AG10803 (cell line): ENCODE results near the gene C4orf36.
A peak's percentile ranks its signal among the peaks of the same experiment; 100 is the strongest.

Source experiments
- DNase-seq: peaks from one replicate; pipeline ENCODE4 v3.0.0; 2010; ENCODE audit warnings: low read depth
- H3K4me3 ChIP-seq: 2 replicates; pipeline ENCODE4 v1.5.1; 2011; ENCODE audit warnings: mild to moderate bottlenecking, low read length, control low read depth
- TF ChIP-seq, protein P1 (sequence below): conservative IDR thresholded peaks from 2 replicates; pipeline ENCODE4 v1.5.1; 2011; ENCODE audit warnings: mild to moderate bottlenecking, low read length, control low read depth, inconsistent platforms

The C4orf36 gene

DNA sequence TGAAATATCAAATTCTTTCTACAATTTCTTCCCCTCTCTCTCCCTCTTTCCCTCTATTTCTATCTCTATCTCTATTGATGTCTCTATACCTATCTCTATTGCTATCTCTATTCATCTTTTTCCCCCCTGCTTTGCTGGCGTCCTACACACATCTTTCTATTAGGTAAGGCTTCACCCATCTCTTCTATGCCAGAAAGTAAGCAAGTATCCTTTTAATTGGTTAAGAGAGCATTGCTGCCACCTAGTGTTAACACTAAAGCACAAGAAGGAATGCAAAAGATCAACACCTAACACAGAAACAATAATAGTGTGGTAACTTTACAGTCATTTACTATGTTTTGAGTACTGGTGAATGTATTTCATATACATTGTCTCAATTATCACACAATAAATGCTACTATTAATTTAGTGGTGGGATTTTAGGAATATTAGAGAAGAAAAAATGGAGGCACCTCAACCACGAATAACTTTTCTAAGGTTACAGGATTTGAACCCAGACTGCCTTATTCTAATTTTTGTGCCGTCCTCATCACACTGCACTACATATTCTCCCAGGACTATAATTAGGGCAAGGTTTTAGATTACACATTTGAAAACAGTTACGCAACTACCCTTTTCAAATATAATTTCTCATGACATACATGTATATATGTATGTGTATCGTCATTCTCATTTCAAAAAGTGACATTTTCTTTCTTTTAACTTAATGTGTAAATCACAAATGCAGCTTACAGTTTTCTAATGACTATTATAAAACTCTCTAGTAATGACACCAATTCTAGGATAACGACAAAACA, 3.7 kb upstream of the C4orf36 start:
- DNase-seq: peak; percentile 77
- TF ChIP-seq, protein P1, sequence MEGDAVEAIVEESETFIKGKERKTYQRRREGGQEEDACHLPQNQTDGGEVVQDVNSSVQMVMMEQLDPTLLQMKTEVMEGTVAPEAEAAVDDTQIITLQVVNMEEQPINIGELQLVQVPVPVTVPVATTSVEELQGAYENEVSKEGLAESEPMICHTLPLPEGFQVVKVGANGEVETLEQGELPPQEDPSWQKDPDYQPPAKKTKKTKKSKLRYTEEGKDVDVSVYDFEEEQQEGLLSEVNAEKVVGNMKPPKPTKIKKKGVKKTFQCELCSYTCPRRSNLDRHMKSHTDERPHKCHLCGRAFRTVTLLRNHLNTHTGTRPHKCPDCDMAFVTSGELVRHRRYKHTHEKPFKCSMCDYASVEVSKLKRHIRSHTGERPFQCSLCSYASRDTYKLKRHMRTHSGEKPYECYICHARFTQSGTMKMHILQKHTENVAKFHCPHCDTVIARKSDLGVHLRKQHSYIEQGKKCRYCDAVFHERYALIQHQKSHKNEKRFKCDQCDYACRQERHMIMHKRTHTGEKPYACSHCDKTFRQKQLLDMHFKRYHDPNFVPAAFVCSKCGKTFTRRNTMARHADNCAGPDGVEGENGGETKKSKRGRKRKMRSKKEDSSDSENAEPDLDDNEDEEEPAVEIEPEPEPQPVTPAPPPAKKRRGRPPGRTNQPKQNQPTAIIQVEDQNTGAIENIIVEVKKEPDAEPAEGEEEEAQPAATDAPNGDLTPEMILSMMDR: peak; percentile 83
- no peak overlapping the region for H3K4me3 ChIP-seq

DNA sequence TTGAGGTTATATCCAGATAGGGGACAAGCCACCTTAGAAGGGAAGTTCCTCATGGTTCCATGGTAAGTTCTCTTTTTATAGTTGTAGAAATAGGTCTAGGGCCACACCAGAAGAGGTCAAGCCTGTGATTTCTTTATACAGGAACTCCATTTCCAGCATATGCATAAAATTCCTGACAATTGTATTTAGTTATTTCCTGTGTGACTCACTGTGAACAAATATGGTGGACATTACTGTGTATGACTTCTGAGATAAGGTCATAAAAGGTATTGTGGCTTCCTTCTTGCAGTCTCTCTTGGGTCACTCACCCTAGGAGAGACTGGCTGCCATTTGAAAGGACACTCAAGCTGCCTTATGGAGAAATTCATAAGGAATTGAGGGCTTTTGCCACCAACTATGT, 2.2 kb upstream of the C4orf36 start:
- no peak overlapping the region for H3K4me3 ChIP-seq
- TF ChIP-seq, protein P1: no peak
- peak; percentile 20 for DNase-seq

DNA sequence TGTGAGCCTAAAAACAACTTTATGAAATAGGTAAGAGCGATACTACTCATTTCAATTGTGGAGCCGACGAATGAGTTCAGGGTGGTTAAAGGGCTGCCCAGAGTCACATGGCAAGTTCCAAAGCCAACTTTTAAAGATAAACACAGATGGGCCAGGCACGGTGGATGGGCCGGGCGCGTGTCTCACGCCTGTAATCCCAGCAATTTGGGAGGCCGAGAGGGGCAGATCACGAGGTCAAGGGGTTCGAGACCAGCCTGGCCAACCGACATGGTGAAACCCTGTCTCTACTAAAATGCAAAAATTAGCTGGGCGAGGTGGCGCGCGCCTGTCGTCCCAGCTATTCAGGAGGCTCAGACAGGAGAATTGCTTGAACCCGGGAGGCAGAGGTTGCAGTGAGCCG, 914 bp upstream of the C4orf36 start:
- no peak for DNase-seq
- TF ChIP-seq, protein P1: no peak
- H3K4me3 ChIP-seq: no peak overlapping the region

DNA sequence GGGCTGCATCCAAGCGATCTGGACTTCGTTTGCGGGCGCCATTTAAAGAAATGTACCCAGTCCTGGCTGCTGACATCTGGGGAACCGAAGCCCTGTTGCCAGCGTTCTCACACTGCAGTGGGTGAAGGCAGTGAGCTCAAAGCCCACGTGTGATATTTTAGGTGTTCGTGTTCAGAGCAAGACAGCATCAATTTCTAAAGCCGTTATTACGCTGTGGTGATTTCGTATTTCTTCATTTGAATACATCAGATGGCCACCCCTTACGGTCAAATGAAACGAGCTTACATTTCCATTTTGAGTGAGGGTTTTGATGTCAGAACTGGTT, 376 bp upstream of the C4orf36 start:
- no peak for DNase-seq
- H3K4me3 ChIP-seq: peak overlapping the region; percentile 68
- TF ChIP-seq, protein P1: no peak

DNA sequence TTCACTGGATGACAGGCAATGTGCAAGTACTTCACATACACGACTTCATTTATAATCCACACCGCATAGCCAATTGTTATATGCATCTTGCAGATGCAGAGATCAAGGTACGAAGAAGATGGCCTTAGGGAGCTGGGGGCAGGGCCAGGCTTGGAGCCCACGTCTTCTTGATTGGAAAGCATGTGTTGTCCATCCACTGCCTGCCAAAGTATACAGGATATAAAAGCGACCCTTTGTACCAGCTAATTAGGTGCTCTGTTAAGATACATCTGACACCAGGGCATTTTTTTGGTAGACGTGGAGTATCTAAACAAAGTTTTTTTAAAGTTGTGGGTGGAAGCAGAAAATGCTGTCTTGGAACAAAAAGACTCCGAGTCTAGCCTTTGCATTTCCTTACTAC, 1.4 kb downstream of the C4orf36 start:
- TF ChIP-seq, protein P1: no peak
- DNase-seq: no peak
- no peak overlapping the region for H3K4me3 ChIP-seq

DNA sequence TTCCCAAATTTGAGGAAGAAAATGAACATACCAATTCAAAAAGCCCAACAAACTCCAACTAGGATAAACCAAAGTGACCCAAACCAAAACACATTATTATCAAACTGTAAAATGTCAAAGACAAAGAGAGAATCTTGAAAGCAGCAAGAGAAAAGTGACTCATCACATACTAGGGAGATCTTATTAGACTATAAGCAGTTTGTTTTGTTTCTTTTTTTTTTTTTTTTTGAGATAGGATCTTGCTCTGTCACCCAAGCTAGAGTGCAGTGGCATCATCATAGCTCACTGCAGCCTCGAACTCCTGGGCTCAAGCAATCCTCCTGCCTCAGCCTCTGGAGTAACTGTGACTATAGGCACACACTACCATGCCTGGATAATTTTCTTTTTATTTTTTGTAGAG, 12.6 kb downstream of the C4orf36 start:
- no peak overlapping the region for H3K4me3 ChIP-seq
- no peak for DNase-seq
- TF ChIP-seq, protein P1: no peak

DNA sequence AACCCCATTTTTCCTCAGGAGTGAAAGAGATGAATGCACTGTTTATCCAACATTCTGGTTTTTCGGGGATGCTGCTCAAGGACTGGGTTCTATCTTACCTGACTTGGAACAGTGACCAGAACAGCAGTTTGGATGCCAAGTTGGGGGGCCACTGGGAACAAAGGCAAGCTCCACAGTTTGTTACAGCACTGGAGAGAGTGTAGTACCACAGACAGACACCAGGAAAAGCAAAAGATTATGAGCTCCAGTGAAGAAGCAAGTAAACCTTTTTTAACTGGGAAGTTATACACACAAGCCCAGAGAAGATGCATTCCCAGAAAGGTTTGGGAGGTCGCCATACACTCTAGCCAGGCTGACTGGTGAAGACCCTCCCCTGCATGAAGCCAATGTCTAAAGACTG, 13.6 kb downstream of the C4orf36 start:
- TF ChIP-seq, protein P1: 0 out of 2 replicates have a peak, but pooled peaks have one; percentile 4
- no peak overlapping the region for H3K4me3 ChIP-seq
- DNase-seq: no peak
